Lung microvascular endothelial cell (primary cell): ENCODE data around the gene FHOD3. TPM values are rescaled to one million over a fixed set of nuclear protein-coding genes. Genes with fewer than 3 reads are reported as not detected.
"Not testable (repeated sequence)": the region's sequence is repeated elsewhere in the genome, so short reads cannot be mapped to it uniquely, and the experiment has no call there.

ENCODE experiments used
- DNase-seq, 2 donors: peaks; one replicate each; pipeline versions ENCODE4 v3.0.0 to v3.0.0-alpha.2; 2010; ENCODE audit warnings: low read depth in 2 of 2
- total RNA-seq: library from RNA; depleted of rRNA; stranded (reverse); fragments of >200 nt; gene quantifications from 2 replicates; pipeline ENCODE4 v1.2.1, GENCODE V29; 2014

The FHOD3 gene
- total RNA-seq, 1 donor from 2014 or later = under 0.01 TPM

- DNase-seq = no peak
Observed at GRCh38 chr18:36543991-36544725, 246.6 kb downstream of the FHOD3 start.

GRCh38 chr18:36545821-36546427, 248.4 kb downstream of the FHOD3 start:
- DNase-seq = no peak

GRCh38 chr18:36546876-36547275, 249.4 kb downstream of the FHOD3 start:
- DNase-seq = no peak

GRCh38 chr18:36547544-36547943, 250.0 kb downstream of the FHOD3 start:
- DNase-seq = no peak

GRCh38 chr18:36551274-36551673, 253.8 kb downstream of the FHOD3 start:
- DNase-seq = not testable (repeated sequence)

GRCh38 chr18:36558234-36558633, 260.7 kb downstream of the FHOD3 start:
- no peak for DNase-seq

GRCh38 chr18:36559149-36559857, 261.8 kb downstream of the FHOD3 start:
- DNase-seq = no peak

- no peak for DNase-seq
Observed at GRCh38 chr18:36560187-36560586, 262.7 kb downstream of the FHOD3 start.

- DNase-seq = no peak
Observed at GRCh38 chr18:36561046-36561445, 263.5 kb downstream of the FHOD3 start.

- DNase-seq = no peak
Observed at GRCh38 chr18:36564841-36565240, 267.3 kb downstream of the FHOD3 start.

- DNase-seq = no peak
Observed at GRCh38 chr18:36567800-36568199, 270.3 kb downstream of the FHOD3 start.

GRCh38 chr18:36568487-36568886, 271.0 kb downstream of the FHOD3 start:
- DNase-seq = no peak

- peak; percentile 54 to 63 for DNase-seq
Observed at GRCh38 chr18:36572135-36572856, 274.8 kb downstream of the FHOD3 start.

- DNase-seq = no peak
Observed at GRCh38 chr18:36576339-36576738, 278.8 kb downstream of the FHOD3 start.

- peak; percentile 14 to 41 for DNase-seq
Observed at GRCh38 chr18:36578871-36579710, 281.6 kb downstream of the FHOD3 start.

GRCh38 chr18:36580266-36580665, 282.8 kb downstream of the FHOD3 start:
- DNase-seq = peak in 1 of 2 donors; percentile 14

- peak in 1 of 2 donors; percentile 28 for DNase-seq
Observed at GRCh38 chr18:36580874-36581750, 283.6 kb downstream of the FHOD3 start.

- no peak for DNase-seq
Observed at GRCh38 chr18:36582988-36583745, 285.7 kb downstream of the FHOD3 start.

- no peak for DNase-seq
Observed at GRCh38 chr18:36589857-36590543, 292.5 kb downstream of the FHOD3 start.
